WTC11 (cell line): ENCODE data around the gene CHRNA4.

Experiments used
- ATF6 ChIP-seq: sonication (generic); formaldehyde crosslinking; IDR thresholded peaks from 2 replicates; pipeline ENCODE4 v1.8.1; 2023; ENCODE audit warnings: mild to moderate bottlenecking, missing genetic modification reagents
- CTCF ChIP-seq: fragments of 200-600 bp; IDR thresholded peaks from 2 replicates; pipeline ENCODE4 v1.8.0; 2022; ENCODE audit warnings: antibody characterized with exemption
- MAX ChIP-seq: sonication (generic); formaldehyde crosslinking; IDR thresholded peaks from 2 replicates; pipeline ENCODE4 v1.8.0; 2022; ENCODE audit warnings: mild to moderate bottlenecking, missing genetic modification reagents
- MYBL2 ChIP-seq: sonication (generic); formaldehyde crosslinking; IDR thresholded peaks from 2 replicates; pipeline ENCODE4 v1.8.1; 2023; ENCODE audit warnings: mild to moderate bottlenecking, moderate library complexity, missing genetic modification reagents
- NFYB ChIP-seq: sonication (generic); formaldehyde crosslinking; conservative IDR thresholded peaks from 2 replicates; pipeline ENCODE4 v1.8.0; 2022; ENCODE audit warnings: low read depth, missing genetic modification reagents
- SMAD4 ChIP-seq: sonication (generic); formaldehyde crosslinking; IDR thresholded peaks from 2 replicates; pipeline ENCODE4 v1.8.0; 2022; ENCODE audit warnings: mild to moderate bottlenecking, missing genetic modification reagents
- SP1 ChIP-seq: sonication (generic); formaldehyde crosslinking; conservative IDR thresholded peaks from 2 replicates; pipeline ENCODE4 v1.8.1; 2022; ENCODE audit warnings: missing genetic modification reagents
- TF ChIP-seq, protein P1 (sequence below): sonication (generic); formaldehyde crosslinking; IDR thresholded peaks from 2 replicates; pipeline ENCODE4 v1.8.0; 2023; ENCODE audit warnings: missing genetic modification reagents
- TF ChIP-seq, protein P2 (sequence below): fragments of 250-450 bp; sonication (Bioruptor Pico); conservative IDR thresholded peaks from 2 replicates; pipeline ENCODE4 v1.9.0; 2021; ENCODE audit warnings: mild to moderate bottlenecking
- TF ChIP-seq, protein P3 (sequence below): sonication (generic); formaldehyde crosslinking; IDR thresholded peaks from 2 replicates; pipeline ENCODE4 v1.8.0; 2022; ENCODE audit warnings: missing genetic modification reagents

GRCh38 chr20:63400486-63401210 is 39.5 kb upstream of the CHRNA4 start:
- TF ChIP-seq SP1 (CRISPR knock-in tag) (no peak), ATF6 (CRISPR knock-in tag) (no peak), SMAD4 (CRISPR knock-in tag) (no peak), CTCF (no peak), NFYB (CRISPR knock-in tag) (no peak), MAX (CRISPR knock-in tag) (no peak), MYBL2 (no peak)
- TF ChIP-seq, protein P1, sequence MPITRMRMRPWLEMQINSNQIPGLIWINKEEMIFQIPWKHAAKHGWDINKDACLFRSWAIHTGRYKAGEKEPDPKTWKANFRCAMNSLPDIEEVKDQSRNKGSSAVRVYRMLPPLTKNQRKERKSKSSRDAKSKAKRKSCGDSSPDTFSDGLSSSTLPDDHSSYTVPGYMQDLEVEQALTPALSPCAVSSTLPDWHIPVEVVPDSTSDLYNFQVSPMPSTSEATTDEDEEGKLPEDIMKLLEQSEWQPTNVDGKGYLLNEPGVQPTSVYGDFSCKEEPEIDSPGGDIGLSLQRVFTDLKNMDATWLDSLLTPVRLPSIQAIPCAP, result no peak
- TF ChIP-seq, protein P2, sequence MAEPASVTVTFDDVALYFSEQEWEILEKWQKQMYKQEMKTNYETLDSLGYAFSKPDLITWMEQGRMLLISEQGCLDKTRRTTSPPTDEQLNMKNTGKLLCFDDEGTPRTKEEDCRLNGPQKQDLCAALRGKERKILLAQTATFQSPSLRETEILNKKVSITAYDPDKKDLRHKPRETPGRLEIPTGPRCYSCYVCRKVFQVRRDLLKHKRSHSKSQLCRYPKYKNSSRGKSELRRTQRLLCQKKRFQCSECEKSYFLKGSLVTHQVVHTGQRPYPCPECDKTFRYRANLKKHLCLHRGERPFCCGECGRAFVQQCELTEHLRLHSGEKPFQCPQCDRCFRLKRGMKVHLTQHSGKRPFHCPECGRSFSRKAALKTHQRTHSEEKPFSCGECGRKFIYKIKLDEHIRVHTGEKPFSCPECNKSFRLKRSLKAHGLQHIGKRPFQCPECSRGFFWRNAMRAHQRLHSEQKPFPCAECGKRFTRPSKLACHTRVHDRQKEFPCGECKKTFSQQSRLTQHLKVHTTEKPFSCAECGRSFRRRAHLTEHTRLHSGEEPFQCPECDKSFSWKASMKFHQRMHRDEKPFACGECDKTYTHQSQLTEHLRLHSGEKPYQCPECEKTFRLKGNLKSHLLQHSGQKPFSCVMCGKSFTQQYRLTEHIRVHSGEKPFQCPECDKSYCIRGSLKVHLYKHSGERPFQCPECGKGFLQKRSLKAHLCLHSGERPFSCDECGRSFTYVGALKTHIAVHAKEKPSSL, result no peak
- TF ChIP-seq, protein P3, sequence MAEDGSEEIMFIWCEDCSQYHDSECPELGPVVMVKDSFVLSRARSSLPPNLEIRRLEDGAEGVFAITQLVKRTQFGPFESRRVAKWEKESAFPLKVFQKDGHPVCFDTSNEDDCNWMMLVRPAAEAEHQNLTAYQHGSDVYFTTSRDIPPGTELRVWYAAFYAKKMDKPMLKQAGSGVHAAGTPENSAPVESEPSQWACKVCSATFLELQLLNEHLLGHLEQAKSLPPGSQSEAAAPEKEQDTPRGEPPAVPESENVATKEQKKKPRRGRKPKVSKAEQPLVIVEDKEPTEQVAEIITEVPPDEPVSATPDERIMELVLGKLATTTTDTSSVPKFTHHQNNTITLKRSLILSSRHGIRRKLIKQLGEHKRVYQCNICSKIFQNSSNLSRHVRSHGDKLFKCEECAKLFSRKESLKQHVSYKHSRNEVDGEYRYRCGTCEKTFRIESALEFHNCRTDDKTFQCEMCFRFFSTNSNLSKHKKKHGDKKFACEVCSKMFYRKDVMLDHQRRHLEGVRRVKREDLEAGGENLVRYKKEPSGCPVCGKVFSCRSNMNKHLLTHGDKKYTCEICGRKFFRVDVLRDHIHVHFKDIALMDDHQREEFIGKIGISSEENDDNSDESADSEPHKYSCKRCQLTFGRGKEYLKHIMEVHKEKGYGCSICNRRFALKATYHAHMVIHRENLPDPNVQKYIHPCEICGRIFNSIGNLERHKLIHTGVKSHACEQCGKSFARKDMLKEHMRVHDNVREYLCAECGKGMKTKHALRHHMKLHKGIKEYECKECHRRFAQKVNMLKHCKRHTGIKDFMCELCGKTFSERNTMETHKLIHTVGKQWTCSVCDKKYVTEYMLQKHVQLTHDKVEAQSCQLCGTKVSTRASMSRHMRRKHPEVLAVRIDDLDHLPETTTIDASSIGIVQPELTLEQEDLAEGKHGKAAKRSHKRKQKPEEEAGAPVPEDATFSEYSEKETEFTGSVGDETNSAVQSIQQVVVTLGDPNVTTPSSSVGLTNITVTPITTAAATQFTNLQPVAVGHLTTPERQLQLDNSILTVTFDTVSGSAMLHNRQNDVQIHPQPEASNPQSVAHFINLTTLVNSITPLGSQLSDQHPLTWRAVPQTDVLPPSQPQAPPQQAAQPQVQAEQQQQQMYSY (CRISPR knock-in tag), result no peak
